SK-N-SH (cell line): ENCODE results near the gene NEK2. TPM values are rescaled to one million over a fixed set of nuclear protein-coding genes. Genes with fewer than 3 reads are reported as not detected.

Experiments
- CTCF ChIA-PET: fragments of 300-600, 350-600 bp; formaldehyde crosslinking; extraction: SDS; loops from one replicate; lab custom pipeline; 2021; lab: Yijun Ruan, JAX
- POLR2A ChIA-PET: fragments of 350-600 bp; sonication (Branson Sonifier 250); formaldehyde crosslinking; extraction: SDS; loops from one replicate; lab custom pipeline; 2020; ENCODE audit warnings: antibody characterized with exemption, inconsistent platforms; lab: Yijun Ruan, JAX
- DNase-seq: peaks from one replicate; pipeline ENCODE4 v3.0.0; 2012
- H2AFZ ChIP-seq: fragments of 200-600 bp; sonication (generic); 2 replicates; pipeline ENCODE4 v1.8.1; 2016; ENCODE audit warnings: antibody characterized with exemption, mild to moderate bottlenecking, low read depth
- H3F3A ChIP-seq: fragments of 200-600 bp; sonication (generic); replicated peaks from 2 replicates; pipeline ENCODE3; 2016; ENCODE audit warnings: antibody characterized with exemption, mild to moderate bottlenecking; ENCODE audit not compliant: insufficient read depth
- H3K27ac ChIP-seq, 2 experiments: fragments of 200-500 bp in 1 of 2; fragments of 200-600 bp in 1 of 2; sonication (Bioruptor generic) in 1 of 2; sonication (generic), shearing (Covaris generic) in 1 of 2; 2 replicates each; pipeline versions ENCODE4 v1.5.1 to v1.6.1; 2014 to 2016; ENCODE audit warnings: low read depth in 2 of 2, inconsistent platforms in 1 of 2, low read length in 1 of 2, mild to moderate bottlenecking in 1 of 2, mixed read lengths in 1 of 2
- H3K27me3 ChIP-seq: fragments of 200-600 bp; sonication (generic), shearing (Covaris generic); 2 replicates; pipeline ENCODE4 v1.6.1; 2016; ENCODE audit warnings: mixed run types; ENCODE audit not compliant: insufficient read depth
- H3K36me3 ChIP-seq, 2 experiments: fragments of 200-500 bp in 1 of 2; fragments of 200-600 bp in 1 of 2; sonication (Bioruptor generic) in 1 of 2; sonication (generic) in 1 of 2; replicated peaks in 1 of 2; 2 replicates each; pipeline versions ENCODE3 to v1.5.1; 2014 to 2016; ENCODE audit warnings: low read length in 1 of 2, mild to moderate bottlenecking in 1 of 2; ENCODE audit not compliant: insufficient read depth in 2 of 2, control insufficient read depth in 1 of 2
- H3K4me1 ChIP-seq, 2 experiments: fragments of 200-500 bp in 1 of 2; fragments of 200-600 bp in 1 of 2; sonication (Bioruptor generic) in 1 of 2; sonication (generic), shearing (Covaris generic) in 1 of 2; 2 replicates each; pipeline versions ENCODE4 v1.5.1 to v1.6.1; 2014 to 2016; ENCODE audit warnings: low read depth in 1 of 2, low read length in 1 of 2, mixed run types in 1 of 2; ENCODE audit not compliant: insufficient read depth in 2 of 2, control insufficient read depth in 1 of 2
- H3K4me2 ChIP-seq: fragments of 200-600 bp; sonication (generic), shearing (Covaris generic); 2 replicates; pipeline ENCODE4 v1.6.1; 2017; ENCODE audit warnings: mixed run types
- H3K4me3 ChIP-seq, 2 experiments: fragments of 200-500 bp in 1 of 2; fragments of 200-600 bp in 1 of 2; sonication (Bioruptor generic) in 1 of 2; sonication (generic), shearing (Covaris generic) in 1 of 2; 2 replicates each; pipeline versions ENCODE4 v1.5.1 to v1.8.1; 2014 to 2016; ENCODE audit warnings: low read depth in 2 of 2, inconsistent platforms in 1 of 2, low read length in 1 of 2, mild to moderate bottlenecking in 1 of 2, mixed read lengths in 1 of 2, moderate library complexity in 1 of 2
- H3K79me2 ChIP-seq: fragments of 200-600 bp; sonication (generic); 2 replicates; pipeline ENCODE4 v1.8.1; 2017; ENCODE audit warnings: mild to moderate bottlenecking; ENCODE audit not compliant: insufficient read depth
- H3K9ac ChIP-seq: fragments of 200-600 bp; sonication (generic); 2 replicates; pipeline ENCODE4 v1.6.1; 2017; ENCODE audit warnings: mixed run types
- H3K9me2 ChIP-seq: fragments of 200-600 bp; sonication (generic); 2 replicates; pipeline ENCODE4 v1.6.1; 2017; ENCODE audit warnings: mixed run types
- H3K9me3 ChIP-seq: fragments of 200-600 bp; sonication (generic); 2 replicates; pipeline ENCODE4 v1.6.1; 2017; ENCODE audit warnings: mixed run types, mild to moderate bottlenecking, moderate library complexity
- H4K20me1 ChIP-seq: fragments of 200-600 bp; sonication (generic); 2 replicates; pipeline ENCODE4 v1.6.1; 2017; ENCODE audit warnings: mild to moderate bottlenecking, mixed run types; ENCODE audit not compliant: insufficient read depth
- ELF1 ChIP-seq: IDR thresholded peaks from 2 replicates; pipeline ENCODE4 v1.4.0; 2012
- EP300 ChIP-seq, 2 experiments: IDR thresholded peaks; 2 replicates each; pipeline versions ENCODE4 v1.4.0 to v1.6.1; 2012; ENCODE audit warnings: borderline replicate concordance in 1 of 2, low read depth in 1 of 2, low read length in 1 of 2
- EZH2phosphoT487 ChIP-seq: fragments of 200-600 bp; sonication (generic); IDR thresholded peaks from 2 replicates; pipeline ENCODE4 v1.6.1; 2017; ENCODE audit warnings: low read depth, mixed run types, mild to moderate bottlenecking, antibody characterized with exemption, moderate library complexity, borderline replicate concordance
- FOSL2 ChIP-seq: IDR thresholded peaks from 2 replicates; pipeline ENCODE4 v1.4.0; 2012; ENCODE audit warnings: low read depth, mild to moderate bottlenecking, moderate library complexity, borderline replicate concordance
- FOXJ3 ChIP-seq: sonication (generic); formaldehyde crosslinking; IDR thresholded peaks from 2 replicates; pipeline ENCODE4 v1.5.1; 2020; ENCODE audit warnings: mild to moderate bottlenecking, missing genetic modification reagents
- FOXM1 ChIP-seq: IDR thresholded peaks from 2 replicates; pipeline ENCODE4 v1.4.0; 2012; ENCODE audit warnings: low read depth, mild to moderate bottlenecking
- GABPA ChIP-seq: IDR thresholded peaks from 2 replicates; pipeline ENCODE4 v1.4.0; 2012; ENCODE audit warnings: low read depth, mild to moderate bottlenecking
- GATA2 ChIP-seq: sonication (generic); formaldehyde crosslinking; IDR thresholded peaks from 2 replicates; pipeline ENCODE4 v1.5.0; 2020; ENCODE audit warnings: mild to moderate bottlenecking, missing genetic modification reagents
- IRF3 ChIP-seq: fragments of 150-350 bp; IDR thresholded peaks from 2 replicates; pipeline ENCODE4 v1.6.1; 2016; ENCODE audit warnings: mild to moderate bottlenecking, low read depth, low read length
- MAX ChIP-seq: IDR thresholded peaks from 2 replicates; pipeline ENCODE4 v1.4.0; 2012; ENCODE audit warnings: low read depth
- MEF2A ChIP-seq: IDR thresholded peaks from 2 replicates; pipeline ENCODE4 v1.4.0; 2012; ENCODE audit warnings: low read depth, borderline replicate concordance
- NFIC ChIP-seq: IDR thresholded peaks from 2 replicates; pipeline ENCODE4 v1.4.0; 2012; ENCODE audit warnings: borderline replicate concordance
- NRF1 ChIP-seq: IDR thresholded peaks from 2 replicates; pipeline ENCODE4 v1.6.1; 2012; ENCODE audit warnings: low read depth, mild to moderate bottlenecking, low read length
- RCOR1 ChIP-seq: fragments of 150-350 bp; IDR thresholded peaks from 2 replicates; pipeline ENCODE4 v1.6.1; 2017; ENCODE audit warnings: antibody characterized with exemption, low read length
- REST ChIP-seq: IDR thresholded peaks from 2 replicates; pipeline ENCODE4 v1.6.1; 2012; ENCODE audit warnings: mild to moderate bottlenecking, low read depth, low read length, moderate library complexity
- RXRA ChIP-seq: IDR thresholded peaks from 2 replicates; pipeline ENCODE4 v1.4.0; 2012; ENCODE audit warnings: low read depth, mild to moderate bottlenecking, borderline replicate concordance
- SIN3A ChIP-seq: IDR thresholded peaks from 2 replicates; pipeline ENCODE4 v1.6.1; 2012; ENCODE audit warnings: low read depth, mild to moderate bottlenecking, low read length, moderate library complexity, borderline replicate concordance
- SMC3 ChIP-seq: IDR thresholded peaks from 2 replicates; pipeline ENCODE4 v1.6.1; 2012; ENCODE audit warnings: low read depth, low read length, improper control_type of control experiment
- TAF1 ChIP-seq: IDR thresholded peaks from 2 replicates; pipeline ENCODE4 v1.6.1; 2012; ENCODE audit warnings: low read depth, mild to moderate bottlenecking, low read length, moderate library complexity, borderline replicate concordance
- TEAD4 ChIP-seq: IDR thresholded peaks from 2 replicates; pipeline ENCODE4 v1.4.0; 2012; ENCODE audit warnings: mild to moderate bottlenecking, borderline replicate concordance; ENCODE audit not compliant: insufficient read depth
- USF2 ChIP-seq: fragments of 150-350 bp; IDR thresholded peaks from 2 replicates; pipeline ENCODE4 v1.6.1; 2017; ENCODE audit warnings: antibody characterized with exemption, low read length, low read depth, borderline replicate concordance
- YY1 ChIP-seq: IDR thresholded peaks from 2 replicates; pipeline ENCODE4 v1.4.0; 2012; ENCODE audit warnings: low read depth, mild to moderate bottlenecking
- WGBS: methylation state at CpG from one replicate; pipeline ENCODE4 v1.1.6; 2017; ENCODE audit warnings: low lambda C conversion rate; 5-methylcytosine and 5-hydroxymethylcytosine counted together
- polyA plus RNA-seq, 3 experiments: library from polyadenylated mRNA; depleted of rRNA; stranded (reverse); fragments of >200 nt; gene quantifications; 2 replicates each; pipeline ENCODE4 v1.2.3, GENCODE V29; 2012
- TF ChIP-seq, protein P1 (sequence below): IDR thresholded peaks from 2 replicates; pipeline ENCODE4 v1.4.0; 2012; ENCODE audit warnings: low read depth, borderline replicate concordance

NEK2 gene
- 8.2 and 9.4 TPM in 2 replicates for polyA plus RNA-seq (2012; rRNA removed)
- 11.5 and 12.7 TPM in 2 replicates for polyA plus RNA-seq (2012; cell fraction: cytosol; rRNA removed)
- polyA plus RNA-seq (2012; cell fraction: nucleus; rRNA removed), result 3.4 and 4.2 TPM in 2 replicates

GRCh38 chr1:211675230-211676105, at the start of gene NEK2:
Gene NEK2, minus strand, starts transcription at chr1:211675621. Its CDS starts 142 bp downstream, at chr1:211675479.
- ChIA-PET POLR2A (interaction anchor here (1.7 kb wide), 1 partner anchor 360 kb away, joined by 4 read pairs; the partner anchor contains the start of genes DTL and INTS7), CTCF (interaction anchor here (0.9 to 3.3 kb wide), 7 partner anchors 23 to 782 kb away, joined by 3 to 22 read pairs (median 5); partner anchors contain the start of genes DTL and INTS7)
- Histone ChIP-seq H3K36me3 (peaks cover 8 to 14% of the 10 kb centered on the region in 2 experiments), H3K79me2 (peaks cover 43% of the 10 kb centered on the region; the same call in 1 of the 2 replicates), H3K4me3 (peak within 1 kb of the TSS; percentile 78 to 85), H3K4me2 (peak within 1 kb of the TSS; percentile 90), H3K9me3 (no peaks in the 10 kb centered on the region), H3K4me1 (peaks cover 0 to 10% of the 10 kb centered on the region in 2 experiments; a peak in 2 of 4 replicates), H4K20me1 (no peaks in the 10 kb centered on the region), H3F3A (no peaks in the 10 kb centered on the region), H3K9ac (peak within 1 kb of the TSS; percentile 69; the same call in 1 of the 2 replicates), H3K27ac (no peak within 1 kb of the TSS; a peak in 2 of 4 replicates), H3K27me3 (no peaks in the 10 kb centered on the region), H3K9me2 (no peaks in the 10 kb centered on the region), H2AFZ (peak within 1 kb of the TSS; percentile 95)
- WGBS, result under 1% methylated on average over 46 of the region's 58 CpGs
- peak; percentile 89 for DNase-seq
- TF ChIP-seq EP300 (IDR thresholded peaks at IDR 0.05; ENCODE audit: borderline replicate concordance in 1 of 2, low read depth in 1 of 2, low read length in 1 of 2) (no peak; a peak in 1 of 4 replicates), FOSL2 (peak; percentile 50; the same call in 1 of the 2 replicates), SIN3A (peak; percentile 99), TEAD4 (no peak), GABPA (no peak), USF2 (no peak), FOXJ3 (CRISPR knock-in tag) (peak; percentile 45; the same call in 1 of the 2 replicates), ELF1 (no peak), EZH2phosphoT487 (no peak), REST (no peak), SMC3 (no peak), FOXM1 (peak; percentile 99), RCOR1 (no peak), MAX (no peak), MEF2A (no peak), NRF1 (no peak), YY1 (no peak), GATA2 (CRISPR knock-in tag) (no peak), NFIC (no peak), TAF1 (peak; percentile 68; the same call in 1 of the 2 replicates), RXRA (no peak), IRF3 (0 out of 2 replicates have a peak, but pooled peaks have one; percentile 33)
- TF ChIP-seq, protein P1, sequence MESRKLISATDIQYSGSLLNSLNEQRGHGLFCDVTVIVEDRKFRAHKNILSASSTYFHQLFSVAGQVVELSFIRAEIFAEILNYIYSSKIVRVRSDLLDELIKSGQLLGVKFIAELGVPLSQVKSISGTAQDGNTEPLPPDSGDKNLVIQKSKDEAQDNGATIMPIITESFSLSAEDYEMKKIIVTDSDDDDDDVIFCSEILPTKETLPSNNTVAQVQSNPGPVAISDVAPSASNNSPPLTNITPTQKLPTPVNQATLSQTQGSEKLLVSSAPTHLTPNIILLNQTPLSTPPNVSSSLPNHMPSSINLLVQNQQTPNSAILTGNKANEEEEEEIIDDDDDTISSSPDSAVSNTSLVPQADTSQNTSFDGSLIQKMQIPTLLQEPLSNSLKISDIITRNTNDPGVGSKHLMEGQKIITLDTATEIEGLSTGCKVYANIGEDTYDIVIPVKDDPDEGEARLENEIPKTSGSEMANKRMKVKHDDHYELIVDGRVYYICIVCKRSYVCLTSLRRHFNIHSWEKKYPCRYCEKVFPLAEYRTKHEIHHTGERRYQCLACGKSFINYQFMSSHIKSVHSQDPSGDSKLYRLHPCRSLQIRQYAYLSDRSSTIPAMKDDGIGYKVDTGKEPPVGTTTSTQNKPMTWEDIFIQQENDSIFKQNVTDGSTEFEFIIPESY, result no peak
